Suppressor macrophage treated with lipopolysaccharide for 4 hours (primary cell): ENCODE data around the gene MACF1.
"Not testable (repeated sequence)": the region's sequence is repeated elsewhere in the genome, so short reads cannot be mapped to it uniquely, and the experiment has no call there.

Experiments used
- DNase-seq: peaks from one replicate; pipeline ENCODE4 v3.0.0-alpha.2; 2020

Gene MACF1

DNA sequence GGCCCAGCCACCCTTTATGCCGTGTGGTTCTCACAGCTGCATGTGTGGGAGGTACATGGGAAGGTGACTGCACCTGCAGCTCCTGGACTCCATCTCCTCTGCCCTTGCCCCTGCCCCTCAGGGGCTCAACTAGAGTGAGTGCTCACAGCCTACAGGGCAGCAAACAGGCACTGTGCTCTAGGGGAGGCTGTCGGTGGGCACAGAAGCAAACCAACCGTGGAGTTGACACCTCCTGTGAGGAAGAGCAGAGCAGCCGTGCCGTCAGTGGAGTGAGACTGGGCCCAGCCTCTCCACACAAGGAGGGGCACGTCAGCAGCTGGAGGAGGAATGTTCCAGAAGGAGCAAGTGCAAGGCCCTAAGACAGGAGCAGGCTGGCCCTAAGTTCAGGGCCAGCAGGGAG, 319.7 kb downstream of the MACF1 start:
- no peak for DNase-seq

DNA sequence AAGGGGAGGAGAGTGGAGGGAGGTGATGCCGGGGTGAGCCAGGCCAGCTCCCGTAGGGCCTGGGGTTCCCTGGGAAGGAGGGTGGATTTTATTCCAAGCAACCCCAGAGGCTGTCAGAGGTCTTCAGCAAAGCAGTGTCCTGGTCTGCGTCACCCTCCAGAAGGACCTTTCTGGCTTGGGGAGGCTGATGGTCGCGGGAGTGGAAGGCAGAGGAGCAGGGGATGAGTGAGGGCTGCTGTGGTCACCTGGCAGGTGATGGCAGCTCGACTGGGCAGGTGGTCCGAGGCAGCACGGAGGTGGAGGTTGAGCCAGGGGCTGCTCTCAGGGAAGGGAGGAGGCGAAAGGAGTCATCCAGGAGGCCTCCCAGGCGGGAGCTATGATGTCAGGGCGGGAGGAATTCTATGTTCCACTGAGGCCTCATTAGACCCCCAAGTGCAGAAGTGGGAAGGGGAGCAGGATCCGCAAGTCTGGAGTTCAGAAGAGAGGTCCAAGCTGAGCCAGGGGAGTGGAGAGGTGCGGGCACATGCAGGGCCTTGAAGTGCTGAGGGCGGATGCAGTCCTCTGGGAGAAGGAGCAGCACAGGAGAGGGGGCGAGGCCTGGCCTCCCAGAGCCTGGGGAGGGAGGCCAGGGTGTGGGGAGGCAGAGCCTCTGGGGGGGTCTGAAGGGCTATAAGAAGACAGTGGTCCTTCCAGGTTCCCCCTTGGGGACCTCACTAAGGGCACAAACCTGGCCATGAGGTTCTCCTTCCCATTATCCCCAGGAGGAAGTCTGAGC, 320.3 kb downstream of the MACF1 start:
- no peak for DNase-seq

DNA sequence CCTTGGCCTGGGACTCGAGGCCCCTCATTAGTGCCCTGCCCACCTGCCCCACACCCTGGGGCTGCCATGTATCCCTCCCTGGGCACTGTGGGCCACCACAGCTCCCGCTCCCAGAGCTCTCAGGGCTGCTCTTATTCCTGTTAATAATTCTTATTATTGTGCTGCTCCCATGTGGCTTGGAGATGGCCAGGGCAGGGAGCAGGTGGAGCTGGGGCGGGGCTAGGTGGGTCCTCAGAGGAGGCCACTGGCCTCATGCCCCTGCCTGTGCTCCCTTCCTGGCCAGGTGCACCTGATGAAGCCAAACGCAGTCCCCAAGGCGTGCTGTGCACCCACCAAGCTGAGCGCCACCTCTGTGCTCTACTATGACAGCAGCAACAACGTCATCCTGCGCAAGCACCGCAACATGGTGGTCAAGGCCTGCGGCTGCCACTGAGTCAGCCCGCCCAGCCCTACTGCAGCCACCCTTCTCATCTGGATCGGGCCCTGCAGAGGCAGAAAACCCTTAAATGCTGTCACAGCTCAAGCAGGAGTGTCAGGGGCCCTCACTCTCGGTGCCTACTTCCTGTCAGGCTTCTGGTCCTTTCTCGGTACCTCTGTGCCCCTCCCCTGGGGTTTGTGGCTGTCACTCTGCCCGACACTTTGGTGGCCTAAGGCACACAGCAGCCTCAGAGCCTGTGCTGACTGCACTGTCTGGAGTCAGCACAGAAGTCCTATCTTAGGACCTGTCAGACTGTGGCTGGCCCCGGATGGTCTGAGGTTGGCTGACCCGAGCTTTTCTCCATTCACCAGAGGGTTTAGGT, 321.1 kb downstream of the MACF1 start:
- no peak for DNase-seq

DNA sequence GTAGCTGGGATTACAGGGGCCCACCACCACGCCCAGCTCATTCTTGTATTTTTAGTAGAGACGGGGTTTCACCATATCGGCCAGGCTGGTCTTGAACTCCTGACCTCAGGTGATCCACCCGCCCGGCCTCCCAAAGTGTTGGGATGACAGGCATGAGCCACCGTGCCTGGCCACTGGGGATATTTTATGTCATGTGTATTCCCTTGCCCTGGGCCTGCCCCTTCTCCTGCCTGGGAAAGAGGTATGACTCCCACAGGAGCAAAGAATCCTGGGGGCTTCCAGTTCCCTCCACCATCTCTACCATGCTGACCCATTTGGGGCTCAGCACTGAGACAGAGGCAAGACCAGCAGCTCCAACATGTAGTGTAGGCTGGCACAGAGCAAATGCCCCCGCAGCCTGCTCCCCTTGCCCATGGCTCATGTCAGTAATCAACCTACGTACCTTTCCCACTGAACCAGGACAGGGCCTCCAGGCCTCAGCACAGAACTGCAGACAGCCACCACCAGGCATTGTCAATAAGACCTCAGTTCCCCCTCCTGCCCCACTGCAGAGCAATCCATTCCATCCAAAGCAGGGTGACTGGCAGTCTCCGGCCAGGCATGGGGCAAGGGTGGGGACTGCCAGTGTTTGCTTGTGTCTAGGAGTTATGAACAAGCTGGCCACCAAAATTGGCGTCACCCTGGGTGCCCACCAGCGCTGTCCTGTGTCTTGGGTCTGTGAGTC, 322.1 kb downstream of the MACF1 start:
- no peak for DNase-seq

DNA sequence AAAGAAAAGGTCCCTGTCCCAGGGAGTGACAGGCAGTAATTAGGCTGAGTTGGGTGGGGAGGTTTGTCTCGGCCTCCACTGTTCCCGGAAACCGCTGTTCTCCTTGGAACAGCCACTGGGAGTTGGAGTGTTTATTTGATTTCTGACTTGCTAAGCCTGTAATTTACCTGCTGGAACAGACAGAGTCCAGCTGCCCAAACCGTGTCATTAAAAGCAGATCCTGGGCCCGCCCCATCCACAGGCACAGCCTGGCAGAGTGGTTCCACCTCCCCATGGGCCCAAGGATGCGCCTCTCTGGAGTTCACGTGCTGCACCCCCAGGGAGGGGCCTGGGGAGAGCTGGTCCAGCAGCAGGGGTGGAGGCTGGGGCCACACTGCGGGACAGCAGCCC, 322.7 kb downstream of the MACF1 start:
- not testable (repeated sequence) for DNase-seq

DNA sequence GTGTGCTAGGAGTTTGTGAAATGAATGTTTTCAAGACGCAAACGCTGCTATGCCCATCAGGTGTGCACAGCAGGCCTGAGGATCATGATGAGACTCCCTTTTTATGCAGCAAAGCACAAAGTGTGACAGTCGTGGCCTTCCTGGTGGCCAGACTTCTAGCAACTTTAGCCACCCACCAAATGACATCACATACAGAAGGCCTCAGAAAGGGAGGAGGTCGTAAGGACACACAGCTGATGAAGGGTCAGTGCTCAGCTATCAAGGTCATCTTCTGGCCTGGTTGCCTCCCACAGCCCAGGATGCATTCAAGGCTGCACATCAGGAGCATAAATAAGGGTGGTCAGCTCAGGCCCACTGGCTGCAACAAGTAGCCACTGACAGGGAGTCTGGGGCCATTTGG, 323.6 kb downstream of the MACF1 start:
- DNase-seq = no peak

DNA sequence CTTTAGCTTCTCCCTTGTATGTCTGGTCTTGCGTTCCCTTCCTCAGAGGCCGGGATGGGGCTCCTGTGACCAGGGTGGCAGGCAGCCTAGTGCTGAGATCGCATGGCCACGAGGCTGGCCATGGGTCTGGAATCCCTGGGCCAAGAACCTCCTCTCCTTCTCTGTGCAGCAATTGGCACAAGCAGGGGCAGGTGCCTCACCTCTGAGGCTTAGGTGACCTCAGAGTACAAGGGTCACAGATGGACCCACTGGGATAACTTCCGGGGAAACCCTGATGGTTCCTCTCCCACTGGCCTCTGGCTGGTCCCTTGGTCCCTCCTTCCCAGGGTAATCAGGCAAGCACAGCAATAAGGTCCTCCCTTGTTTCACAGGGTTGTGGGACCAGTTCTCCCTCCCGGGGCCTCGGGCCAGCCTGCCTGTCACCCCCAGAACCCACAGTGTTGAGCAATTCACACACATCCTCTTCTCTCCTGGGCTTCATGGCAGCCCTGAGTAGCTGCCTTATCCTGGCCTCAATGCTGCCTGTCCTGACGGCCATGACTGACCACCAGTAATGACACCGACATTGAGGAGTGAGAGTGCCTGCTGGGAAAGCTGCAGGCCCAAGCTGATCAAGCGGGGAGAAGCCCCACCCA, 325.5 kb downstream of the MACF1 start:
- DNase-seq = no peak

DNA sequence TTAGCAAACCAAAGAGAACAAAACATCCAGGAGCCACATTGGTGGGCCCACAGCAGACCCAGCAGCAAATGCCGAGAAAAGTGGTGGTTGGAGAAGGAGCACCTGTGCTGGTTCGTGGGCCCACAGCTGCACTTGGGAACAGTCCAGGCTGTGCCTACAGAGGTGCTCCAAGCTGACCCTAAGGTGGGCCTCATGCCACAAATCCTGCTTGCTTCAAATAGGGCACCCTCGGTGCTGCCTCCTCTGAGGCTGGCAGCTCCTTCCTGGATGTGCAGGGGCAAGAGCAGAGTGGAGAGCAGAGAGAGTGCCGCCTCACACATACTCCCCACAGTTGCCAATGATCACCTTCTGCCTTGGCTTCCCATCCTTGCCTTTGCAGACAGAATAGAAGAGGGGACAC, 327.0 kb downstream of the MACF1 start:
- no peak for DNase-seq

DNA sequence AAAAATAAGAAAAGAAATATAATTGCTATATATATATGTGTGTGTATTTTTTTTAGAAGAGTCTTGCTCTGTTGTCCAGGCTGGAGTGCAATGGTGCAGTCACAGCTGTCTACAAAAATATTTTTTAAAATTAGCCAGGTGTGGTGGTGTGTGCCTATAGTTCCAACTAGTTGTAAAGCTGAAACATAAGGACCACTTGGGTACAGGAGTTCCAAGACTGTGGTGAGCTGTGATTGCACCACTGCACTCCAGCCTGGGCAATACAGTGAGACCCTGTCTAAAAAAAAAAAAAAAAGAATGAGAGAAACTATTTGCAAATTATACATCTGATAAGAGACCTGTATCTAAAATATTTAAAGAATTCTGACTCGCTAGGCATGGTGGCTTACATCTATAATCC, 328.9 kb downstream of the MACF1 start:
- no peak for DNase-seq
